Kidney (tissue), 14 donors: ENCODE data around the gene EFEMP1. TPM values are rescaled to one million over a fixed set of nuclear protein-coding genes. Genes with fewer than 3 reads are reported as not detected.
A peak's percentile ranks its signal among the peaks of the same experiment; 100 is the strongest.

Experiments used
- DNase-seq, 5 donors: peaks; one replicate each; pipeline ENCODE4 v3.0.0-alpha.2; 2013 to 2020
- FAIRE-seq: peaks from 2 replicates; lab custom pipeline; 2012; peaks lifted over from hg19 to GRCh38; lab: Jason Lieb, UNC
- H3K27ac ChIP-seq, 2 donors: one replicate each; pipeline ENCODE4 v1.7.0; 2013; ENCODE audit warnings: low read depth in 2 of 2, low read length in 2 of 2, inconsistent platforms in 1 of 2
- H3K27me3 ChIP-seq: one replicate; pipeline ENCODE4 v1.7.1; 2013; ENCODE audit warnings: low read length, inconsistent platforms; ENCODE audit not compliant: control insufficient read depth, insufficient read depth
- H3K36me3 ChIP-seq, 3 donors: one replicate each; pipeline versions ENCODE4 v1.7.0 to v1.7.1; 2013; ENCODE audit warnings: low read length in 3 of 3, control low read depth in 1 of 3, inconsistent platforms in 1 of 3; ENCODE audit not compliant: insufficient read depth in 3 of 3, control insufficient read depth in 2 of 3
- H3K4me1 ChIP-seq, 3 donors: one replicate each; pipeline versions ENCODE4 v1.7.0 to v1.7.1; 2013; ENCODE audit warnings: low read length in 3 of 3, inconsistent platforms in 1 of 3, low read depth in 1 of 3; ENCODE audit not compliant: control insufficient read depth in 2 of 3, insufficient read depth in 2 of 3
- H3K4me3 ChIP-seq, 3 donors: one replicate each; pipeline versions ENCODE4 v1.7.0 to v1.8.1; 2013; ENCODE audit warnings: low read length in 3 of 3, control low read depth in 1 of 3, inconsistent platforms in 1 of 3
- H3K9ac ChIP-seq, 3 donors: one replicate each; pipeline versions ENCODE4 v1.7.0 to v1.7.1; 2013; ENCODE audit warnings: low read length in 3 of 3, control low read depth in 1 of 3, inconsistent platforms in 1 of 3
- H3K9me3 ChIP-seq, 3 donors: one replicate each; pipeline versions ENCODE4 v1.7.0 to v1.7.1; 2013; ENCODE audit warnings: low read length in 3 of 3, control low read depth in 1 of 3, inconsistent platforms in 1 of 3; ENCODE audit not compliant: control insufficient read depth in 2 of 3, insufficient read depth in 1 of 3
- intact Hi-C: fragments of 100-400 bp; cut with DNase I; formaldehyde crosslinking; loops from one replicate; pipeline ENCODE4 v1.11.1; 2022
- polyA plus RNA-seq: library from polyadenylated mRNA; stranded (reverse); fragments of 350-450 nt; fragmentation: Illumina TruSeq; extraction: RNeasy Lipid Tissue Mini Kit (QIAGEN cat#74804); gene quantifications from one replicate; pipeline ENCODE4 v1.2.3, GENCODE V29; 2014; ENCODE audit warnings: low read depth, low replicate concordance; ENCODE audit not compliant: insufficient read depth
- total RNA-seq: library from RNA; stranded (reverse); fragmentation: NEBNext Ultra II Directional; extraction: Animal tissue kit (Norgen Biotek cat#: 25700); gene quantifications from one replicate; pipeline ENCODE4 v1.2.1, GENCODE V29; 2021
- TF ChIP-seq, protein P1 (sequence below): IDR thresholded peaks from 3 replicates; pipeline ENCODE4 v1.5.1; 2012; ENCODE audit warnings: mild to moderate bottlenecking, moderate library complexity, borderline replicate concordance; ENCODE audit not compliant: insufficient read depth; ENCODE audit errors: extremely low read depth
- donor health status: control.
- donor health status: control.
- donor health status: control.
- donor health status: control.
- donor health status: control.
- donor health status: DM: yes; HTN: yes; CAD: no.
- donor health status: Normal renal cell carcinoma (clear cell type).

Gene EFEMP1
- total and polyA plus RNA-seq, 2 donors from 2014 or later = 68.4 to 171 TPM

- H3K27me3 ChIP-seq = no peaks in the 10 kb centered on the region
- intact Hi-C loops = no loop called here
- H3K36me3 ChIP-seq = no peaks in the 10 kb centered on the region
- H3K4me3 ChIP-seq = no peak overlapping the region
- TF ChIP-seq, protein P1, sequence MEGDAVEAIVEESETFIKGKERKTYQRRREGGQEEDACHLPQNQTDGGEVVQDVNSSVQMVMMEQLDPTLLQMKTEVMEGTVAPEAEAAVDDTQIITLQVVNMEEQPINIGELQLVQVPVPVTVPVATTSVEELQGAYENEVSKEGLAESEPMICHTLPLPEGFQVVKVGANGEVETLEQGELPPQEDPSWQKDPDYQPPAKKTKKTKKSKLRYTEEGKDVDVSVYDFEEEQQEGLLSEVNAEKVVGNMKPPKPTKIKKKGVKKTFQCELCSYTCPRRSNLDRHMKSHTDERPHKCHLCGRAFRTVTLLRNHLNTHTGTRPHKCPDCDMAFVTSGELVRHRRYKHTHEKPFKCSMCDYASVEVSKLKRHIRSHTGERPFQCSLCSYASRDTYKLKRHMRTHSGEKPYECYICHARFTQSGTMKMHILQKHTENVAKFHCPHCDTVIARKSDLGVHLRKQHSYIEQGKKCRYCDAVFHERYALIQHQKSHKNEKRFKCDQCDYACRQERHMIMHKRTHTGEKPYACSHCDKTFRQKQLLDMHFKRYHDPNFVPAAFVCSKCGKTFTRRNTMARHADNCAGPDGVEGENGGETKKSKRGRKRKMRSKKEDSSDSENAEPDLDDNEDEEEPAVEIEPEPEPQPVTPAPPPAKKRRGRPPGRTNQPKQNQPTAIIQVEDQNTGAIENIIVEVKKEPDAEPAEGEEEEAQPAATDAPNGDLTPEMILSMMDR = no peak
- no peak for DNase-seq
- no peak overlapping the region for H3K9ac ChIP-seq
- H3K9me3 ChIP-seq = no peaks in the 10 kb centered on the region
- FAIRE-seq = no peak
- H3K27ac ChIP-seq = no peak overlapping the region
- H3K4me1 ChIP-seq = peaks cover 0 to 3% (median 0%) of the 10 kb centered on the region in 3 donors
Observed at GRCh38 chr2:55894720-55895119, 28.9 kb downstream of the EFEMP1 start.

- Histone ChIP-seq H3K4me1 (no peaks in the 10 kb centered on the region), H3K27ac (no peak overlapping the region), H3K9me3 (no peaks in the 10 kb centered on the region), H3K27me3 (no peaks in the 10 kb centered on the region), H3K36me3 (no peaks in the 10 kb centered on the region), H3K9ac (no peak overlapping the region), H3K4me3 (no peak overlapping the region)
- DNase-seq (peak in 1 of 5 donors; percentile 38), FAIRE-seq (no peak)
- intact Hi-C loops = no loop called here
- TF ChIP-seq, protein P1 = no peak
Observed at GRCh38 chr2:55891671-55892094, 31.9 kb downstream of the EFEMP1 start.

GRCh38 chr2:55888936-55889335, 34.6 kb downstream of the EFEMP1 start:
- intact Hi-C loops = no loop called here
- Histone ChIP-seq H3K4me1 (no peaks in the 10 kb centered on the region), H3K36me3 (no peaks in the 10 kb centered on the region), H3K27me3 (no peaks in the 10 kb centered on the region), H3K4me3 (no peak overlapping the region), H3K27ac (no peak overlapping the region), H3K9ac (no peak overlapping the region), H3K9me3 (no peaks in the 10 kb centered on the region)
- FAIRE-seq (no peak), DNase-seq (no peak)
- TF ChIP-seq, protein P1 = no peak
